A673 (cell line): Measurements from ENCODE around the gene DCAF15.

Source experiments
- EZH2 ChIP-seq: fragments of 200-600 bp; sonication (generic); IDR thresholded peaks from 2 replicates; pipeline ENCODE4 v1.6.1; 2017; ENCODE audit warnings: borderline replicate concordance, low read depth, mild to moderate bottlenecking, mixed read lengths, antibody characterized with exemption, low read length; ENCODE audit not compliant: poor library complexity, severe bottlenecking
- TF ChIP-seq, protein P1 (sequence below): fragments of 300-800, 200-600 bp; sonication (generic); conservative IDR thresholded peaks from 2 replicates; pipeline ENCODE4 v1.5.1; 2017; ENCODE audit warnings: low read depth, mild to moderate bottlenecking, antibody characterized with exemption, low read length, moderate library complexity, mixed read lengths

DNA sequence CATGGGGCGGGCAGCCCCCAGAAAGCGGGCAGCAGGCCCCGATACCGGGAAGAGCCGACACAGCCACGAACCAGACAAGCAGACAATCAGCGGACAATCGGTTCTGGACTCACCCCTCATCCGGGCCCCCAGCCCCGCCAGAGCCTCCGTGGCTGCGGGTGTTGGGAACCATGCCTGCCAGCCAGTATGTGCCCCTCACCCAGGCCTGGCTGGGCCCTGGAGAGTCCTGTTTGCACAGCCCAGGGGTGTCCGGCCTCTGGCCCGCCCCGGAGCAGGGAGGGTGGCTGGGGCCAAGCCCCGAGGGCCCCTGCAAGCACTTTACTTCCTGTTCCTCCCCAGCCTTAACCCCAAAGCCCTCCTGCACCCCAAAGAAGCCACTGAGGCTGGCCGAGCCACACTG is 21.9 kb upstream of the DCAF15 start:
- TF ChIP-seq, protein P1, sequence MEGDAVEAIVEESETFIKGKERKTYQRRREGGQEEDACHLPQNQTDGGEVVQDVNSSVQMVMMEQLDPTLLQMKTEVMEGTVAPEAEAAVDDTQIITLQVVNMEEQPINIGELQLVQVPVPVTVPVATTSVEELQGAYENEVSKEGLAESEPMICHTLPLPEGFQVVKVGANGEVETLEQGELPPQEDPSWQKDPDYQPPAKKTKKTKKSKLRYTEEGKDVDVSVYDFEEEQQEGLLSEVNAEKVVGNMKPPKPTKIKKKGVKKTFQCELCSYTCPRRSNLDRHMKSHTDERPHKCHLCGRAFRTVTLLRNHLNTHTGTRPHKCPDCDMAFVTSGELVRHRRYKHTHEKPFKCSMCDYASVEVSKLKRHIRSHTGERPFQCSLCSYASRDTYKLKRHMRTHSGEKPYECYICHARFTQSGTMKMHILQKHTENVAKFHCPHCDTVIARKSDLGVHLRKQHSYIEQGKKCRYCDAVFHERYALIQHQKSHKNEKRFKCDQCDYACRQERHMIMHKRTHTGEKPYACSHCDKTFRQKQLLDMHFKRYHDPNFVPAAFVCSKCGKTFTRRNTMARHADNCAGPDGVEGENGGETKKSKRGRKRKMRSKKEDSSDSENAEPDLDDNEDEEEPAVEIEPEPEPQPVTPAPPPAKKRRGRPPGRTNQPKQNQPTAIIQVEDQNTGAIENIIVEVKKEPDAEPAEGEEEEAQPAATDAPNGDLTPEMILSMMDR = no peak
- no peak for TF ChIP-seq EZH2
